Esophagus squamous epithelium (tissue), 5 donors: ENCODE data around the gene IL12A. TPM values are rescaled to one million over a fixed set of nuclear protein-coding genes. Genes with fewer than 3 reads are reported as not detected.

ENCODE experiments used
- DNase-seq: peaks from one replicate; lab custom pipeline; 2025; lab: John Stamatoyannopoulos, UW
- H3K27ac ChIP-seq, 4 donors: fragments of 200-600 bp; sonication (generic); one replicate each; pipeline ENCODE4 v1.5.1; 2016 to 2019; ENCODE audit warnings: mild to moderate bottlenecking in 1 of 4
- H3K27me3 ChIP-seq, 4 donors: fragments of 200-600 bp; sonication (generic); 1 replicate in 3 of 4; 2 replicates in 1 of 4; pipeline versions ENCODE4 v1.5.1 to v1.6.0; 2017 to 2021; ENCODE audit warnings: antibody characterized with exemption in 1 of 4
- H3K36me3 ChIP-seq, 3 donors: fragments of 200-600 bp; sonication (generic); one replicate each; pipeline ENCODE4 v1.5.1; 2016 to 2019
- H3K4me1 ChIP-seq, 3 donors: fragments of 200-600 bp; sonication (generic); one replicate each; pipeline ENCODE4 v1.5.1; 2017 to 2019
- H3K4me3 ChIP-seq, 4 donors: fragments of 200-600 bp; sonication (generic); 1 replicate in 3 of 4; 2 replicates in 1 of 4; pipeline ENCODE4 v1.5.1; 2016 to 2019; ENCODE audit warnings: mild to moderate bottlenecking in 2 of 4, moderate library complexity in 1 of 4
- H3K9me3 ChIP-seq, 3 donors: fragments of 200-600 bp; sonication (generic); one replicate each; pipeline ENCODE4 v1.5.1; 2016 to 2019
- POLR2A ChIP-seq, 4 donors: fragments of 450-650 bp; IDR thresholded peaks; one replicate each; pipeline ENCODE4 v1.6.1; 2017; ENCODE audit warnings: antibody characterized with exemption in 4 of 4, mild to moderate bottlenecking in 4 of 4, moderate library complexity in 3 of 4
- WGBS, 2 donors: methylation state at CpG; one replicate each; pipeline ENCODE4 v1.1.5; 2018; 5-methylcytosine and 5-hydroxymethylcytosine counted together
- intact Hi-C: fragments of 100-400 bp; cut with DNase I; formaldehyde crosslinking; loops from one replicate; pipeline ENCODE4 v1.15.0; 2022
- total RNA-seq, 4 donors: library from RNA; depleted of rRNA; stranded (reverse); fragments of >200 nt; gene quantifications; one replicate each; pipeline ENCODE4 v1.1.0, GENCODE V29; 2016
- TF ChIP-seq, protein P1 (sequence below), 6 experiments: fragments of 450-650 bp in 4 of 6; fragments of 200-600 bp in 2 of 6; sonication (generic) in 2 of 6; IDR thresholded peaks; one replicate each; pipeline ENCODE4 v1.5.1; 2016 to 2019; ENCODE audit warnings: antibody characterized with exemption in 6 of 6, mild to moderate bottlenecking in 4 of 6, moderate library complexity in 4 of 6
- donor health status: DM: yes; HTN: yes; CAD: no.

IL12A gene
- total RNA-seq, 4 donors from 2014 or later, result 0.44 to 27.0 (median 6.8) TPM

DNA sequence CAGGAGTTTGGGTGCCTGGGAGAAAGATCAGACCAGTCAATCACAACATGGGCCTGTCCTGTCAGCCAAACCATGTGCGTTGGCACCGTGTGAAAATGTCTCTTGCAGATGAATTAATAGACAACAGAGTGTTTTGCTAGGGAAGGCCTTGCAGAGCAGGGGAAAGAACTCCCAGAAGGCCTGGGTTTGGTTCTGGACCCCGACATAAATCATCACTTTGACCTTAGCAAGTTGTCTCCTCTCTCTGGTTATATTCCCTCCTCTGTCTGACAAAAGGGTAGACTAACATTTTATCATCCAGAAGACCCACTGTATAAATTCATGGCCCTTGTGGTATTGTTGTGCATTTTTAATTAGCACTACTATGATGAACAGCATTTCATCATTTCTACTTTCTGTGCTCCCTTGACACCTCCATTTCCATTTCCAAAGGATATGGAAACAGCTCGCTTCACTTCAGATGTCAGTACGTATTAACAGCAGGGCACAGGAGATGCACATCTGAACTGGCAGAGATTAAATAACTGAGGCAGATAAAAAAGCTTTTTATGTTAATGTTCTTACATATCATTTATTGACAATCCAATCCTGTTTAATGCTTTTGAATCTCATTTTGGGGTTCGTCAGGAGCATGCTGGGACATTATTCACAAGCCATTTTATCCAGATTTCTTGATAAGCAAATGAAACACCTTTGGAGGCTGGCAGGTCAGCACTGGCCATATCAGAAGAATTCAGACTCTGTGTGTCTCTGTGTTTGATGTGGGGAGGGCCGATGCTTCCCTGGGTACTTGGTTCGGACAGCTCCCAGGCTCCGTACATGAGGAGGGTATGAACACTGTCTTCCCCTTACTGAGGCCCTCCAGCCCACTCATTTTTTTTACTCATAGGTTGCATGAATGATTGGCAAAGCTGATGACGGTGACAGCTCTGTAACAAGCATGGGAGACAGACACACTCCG is 28.2 kb upstream of the IL12A start:
- DNase-seq, result no peak
- no peaks in the 10 kb centered on the region for H3K36me3 ChIP-seq
- no peak overlapping the region for H3K27ac ChIP-seq
- TF ChIP-seq, protein P1, sequence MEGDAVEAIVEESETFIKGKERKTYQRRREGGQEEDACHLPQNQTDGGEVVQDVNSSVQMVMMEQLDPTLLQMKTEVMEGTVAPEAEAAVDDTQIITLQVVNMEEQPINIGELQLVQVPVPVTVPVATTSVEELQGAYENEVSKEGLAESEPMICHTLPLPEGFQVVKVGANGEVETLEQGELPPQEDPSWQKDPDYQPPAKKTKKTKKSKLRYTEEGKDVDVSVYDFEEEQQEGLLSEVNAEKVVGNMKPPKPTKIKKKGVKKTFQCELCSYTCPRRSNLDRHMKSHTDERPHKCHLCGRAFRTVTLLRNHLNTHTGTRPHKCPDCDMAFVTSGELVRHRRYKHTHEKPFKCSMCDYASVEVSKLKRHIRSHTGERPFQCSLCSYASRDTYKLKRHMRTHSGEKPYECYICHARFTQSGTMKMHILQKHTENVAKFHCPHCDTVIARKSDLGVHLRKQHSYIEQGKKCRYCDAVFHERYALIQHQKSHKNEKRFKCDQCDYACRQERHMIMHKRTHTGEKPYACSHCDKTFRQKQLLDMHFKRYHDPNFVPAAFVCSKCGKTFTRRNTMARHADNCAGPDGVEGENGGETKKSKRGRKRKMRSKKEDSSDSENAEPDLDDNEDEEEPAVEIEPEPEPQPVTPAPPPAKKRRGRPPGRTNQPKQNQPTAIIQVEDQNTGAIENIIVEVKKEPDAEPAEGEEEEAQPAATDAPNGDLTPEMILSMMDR (IDR thresholded peaks at IDR 0.05), result no peak
- no peak for TF ChIP-seq POLR2A (IDR thresholded peaks at IDR 0.05)
- WGBS, 2 donors, result 86 to 88% methylated on average over 11 of the region's 11 CpGs
- H3K4me1 ChIP-seq, result no peaks in the 10 kb centered on the region
- H3K9me3 ChIP-seq, result no peaks in the 10 kb centered on the region
- H3K4me3 ChIP-seq, result no peak overlapping the region
- intact Hi-C loops, result no loop called here
- H3K27me3 ChIP-seq, result no peaks in the 10 kb centered on the region

DNA sequence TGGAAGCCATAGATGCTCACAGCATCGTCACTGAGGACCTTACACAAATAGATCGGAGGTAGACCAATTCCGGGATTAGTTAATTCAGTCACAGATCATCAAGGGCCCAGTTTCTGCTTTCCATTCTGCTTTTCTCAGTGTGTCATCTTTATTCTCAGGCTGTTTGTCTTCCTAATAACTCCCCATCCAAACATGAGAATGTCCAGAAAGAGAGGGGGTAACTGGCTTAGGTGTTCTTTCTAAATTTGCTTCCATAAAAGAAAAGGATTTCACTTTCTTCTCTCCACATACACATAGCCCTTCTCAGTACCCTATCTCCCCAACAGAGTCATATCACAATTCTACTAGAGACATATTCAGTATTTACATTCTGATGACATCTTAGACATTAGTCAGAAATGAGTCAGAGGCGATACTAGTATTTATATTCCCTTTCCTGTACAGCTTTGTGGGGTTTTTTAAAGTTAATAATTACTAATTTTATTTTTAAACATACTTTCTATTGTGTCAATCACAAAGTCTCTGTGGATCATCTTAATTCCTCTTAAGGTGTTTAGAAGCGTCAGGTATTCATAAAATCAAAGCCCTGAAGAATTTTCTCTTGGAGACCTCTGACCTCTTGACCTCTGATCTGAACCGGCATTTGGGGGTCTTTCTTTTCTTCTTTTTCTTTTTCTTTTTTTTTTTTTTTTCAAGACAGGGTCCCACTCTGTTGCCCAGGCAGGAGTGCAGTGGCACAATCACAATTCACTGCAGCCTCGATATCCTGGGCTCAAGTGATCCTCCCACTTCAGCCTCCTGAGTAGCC is 24.3 kb upstream of the IL12A start:
- no peak overlapping the region for H3K4me3 ChIP-seq
- no peaks in the 10 kb centered on the region for H3K27me3 ChIP-seq
- H3K9me3 ChIP-seq, result no peaks in the 10 kb centered on the region
- no peak overlapping the region for H3K27ac ChIP-seq
- intact Hi-C loops, result no loop called here
- TF ChIP-seq, protein P1 (IDR thresholded peaks at IDR 0.05), result no peak
- TF ChIP-seq POLR2A (IDR thresholded peaks at IDR 0.05), result no peak
- 68% methylated on average over 6 to 7 of the region's 7 CpGs for WGBS, 2 donors
- H3K4me1 ChIP-seq, result no peaks in the 10 kb centered on the region
- no peak for DNase-seq
- H3K36me3 ChIP-seq, result no peaks in the 10 kb centered on the region

DNA sequence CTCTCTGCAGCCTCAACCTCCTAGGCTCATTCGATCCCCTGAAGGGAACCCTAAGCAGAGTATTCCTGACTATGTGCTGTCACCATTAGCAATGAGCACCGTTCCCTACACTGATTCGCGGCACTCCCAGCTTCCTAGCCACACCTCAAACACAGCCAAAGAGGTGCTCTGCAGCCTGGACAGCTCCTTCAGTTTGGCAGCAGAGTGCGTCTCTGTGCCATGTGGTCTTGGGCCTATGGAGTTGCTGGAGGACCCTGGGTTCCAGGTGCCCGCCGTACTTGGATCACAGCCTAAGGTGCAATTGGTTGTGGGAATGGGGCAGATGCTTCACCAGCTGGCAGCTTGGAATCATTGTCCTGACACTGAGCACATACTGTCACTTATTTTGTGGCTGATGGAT is 17.3 kb upstream of the IL12A start:
- intact Hi-C loops, result no loop called here
- Histone ChIP-seq H3K36me3 (no peaks in the 10 kb centered on the region), H3K4me1 (no peaks in the 10 kb centered on the region), H3K27ac (no peak overlapping the region), H3K27me3 (no peaks in the 10 kb centered on the region), H3K9me3 (no peaks in the 10 kb centered on the region), H3K4me3 (no peak overlapping the region)
- TF ChIP-seq, protein P1 (IDR thresholded peaks at IDR 0.05), result no peak
- TF ChIP-seq POLR2A (IDR thresholded peaks at IDR 0.05), result no peak
- WGBS, 2 donors, result 60 to 78% methylated on average over 2 to 4 of the region's 7 CpGs
- no peak for DNase-seq

DNA sequence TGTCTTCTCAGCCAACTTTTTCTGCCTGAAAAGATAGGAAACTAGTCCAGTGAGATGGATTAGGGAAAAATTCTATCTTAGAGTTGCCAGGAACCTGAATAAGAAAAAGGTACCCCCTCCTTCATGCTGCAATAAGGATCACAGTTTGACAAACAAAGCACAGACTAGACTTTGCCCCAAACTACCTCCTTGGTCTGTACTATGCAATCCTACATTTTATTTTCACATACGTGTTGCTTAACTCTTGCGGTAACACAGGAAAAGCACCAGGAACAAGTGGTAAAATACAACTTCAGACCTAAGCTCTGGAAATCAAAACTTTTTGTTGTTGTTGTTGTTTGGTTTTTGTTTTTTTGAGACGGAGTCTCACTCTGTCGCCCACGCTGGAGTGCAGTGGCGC is 11.3 kb upstream of the IL12A start:
- 88 to 92% methylated on average over 6 of the region's 6 CpGs for WGBS, 2 donors
- Histone ChIP-seq H3K27ac (no peak overlapping the region), H3K9me3 (no peaks in the 10 kb centered on the region), H3K4me3 (no peak overlapping the region), H3K36me3 (no peaks in the 10 kb centered on the region), H3K27me3 (no peaks in the 10 kb centered on the region), H3K4me1 (no peaks in the 10 kb centered on the region)
- intact Hi-C loops, result no loop called here
- DNase-seq, result no peak
- TF ChIP-seq POLR2A (IDR thresholded peaks at IDR 0.05), result no peak
- TF ChIP-seq, protein P1 (IDR thresholded peaks at IDR 0.05), result no peak

DNA sequence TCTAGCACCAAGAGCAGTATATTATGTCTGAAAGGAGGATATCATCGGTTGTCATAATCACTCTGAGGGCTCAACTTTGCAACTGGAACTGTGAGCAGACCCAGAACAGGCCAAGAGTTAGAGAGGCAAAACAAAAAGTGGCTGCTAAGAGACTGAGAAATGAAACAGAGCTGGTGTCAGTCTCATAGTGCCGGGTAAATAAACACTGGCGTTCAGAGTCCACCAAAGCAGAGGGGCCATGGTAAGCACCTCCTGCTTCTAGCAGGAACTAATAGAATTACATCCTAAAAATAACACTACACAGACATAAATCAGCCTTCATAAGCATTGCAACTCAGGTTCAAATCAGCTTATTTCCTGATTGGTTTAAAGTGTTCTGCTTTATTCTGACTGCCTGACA is 10.3 kb upstream of the IL12A start:
- H3K9me3 ChIP-seq, result no peaks in the 10 kb centered on the region
- H3K27ac ChIP-seq, result no peak overlapping the region
- no peak overlapping the region for H3K4me3 ChIP-seq
- no peak for DNase-seq
- H3K36me3 ChIP-seq, result no peaks in the 10 kb centered on the region
- 49 to 50% methylated on average over 3 of the region's 3 CpGs for WGBS, 2 donors
- intact Hi-C loops, result no loop called here
- no peak for TF ChIP-seq POLR2A (IDR thresholded peaks at IDR 0.05)
- TF ChIP-seq, protein P1 (IDR thresholded peaks at IDR 0.05), result no peak
- no peaks in the 10 kb centered on the region for H3K4me1 ChIP-seq
- H3K27me3 ChIP-seq, result no peaks in the 10 kb centered on the region
